Left ventricle myocardium superior (tissue), 1 donor: ENCODE results near the gene ODF4. TPM values are rescaled to one million over a fixed set of nuclear protein-coding genes. Genes with fewer than 3 reads are reported as not detected.
"Not testable (repeated sequence)": the region's sequence is repeated elsewhere in the genome, so short reads cannot be mapped to it uniquely, and the experiment has no call there.

Source experiments
- ATAC-seq: fragments of 200-7000 bp; cut with Tn5 transposase; one replicate; pipeline ENCODE4 v1.9.1; 2020; ENCODE audit warnings: mild to moderate bottlenecking, moderate library complexity
- DNase-seq: peaks from one replicate; pipeline ENCODE4 v3.0.0-alpha.2; 2020
- intact Hi-C: fragments of 100-400 bp; cut with micrococcal nuclease; formaldehyde crosslinking; loops from one replicate; pipeline ENCODE4 v1.11.0; 2022
- total RNA-seq: library from RNA; stranded (reverse); fragmentation: NEBNext Ultra II Directional; extraction: Animal tissue kit (Norgen Biotek cat#: 25700); gene quantifications from one replicate; pipeline ENCODE4 v1.2.1, GENCODE V29; 2021
- donor health status: DM: no; HTN: yes; CAD: no; lungs with severe emphysema.

Gene ODF4
- total RNA-seq, 1 donor from 2014 or later, result not detected

DNA sequence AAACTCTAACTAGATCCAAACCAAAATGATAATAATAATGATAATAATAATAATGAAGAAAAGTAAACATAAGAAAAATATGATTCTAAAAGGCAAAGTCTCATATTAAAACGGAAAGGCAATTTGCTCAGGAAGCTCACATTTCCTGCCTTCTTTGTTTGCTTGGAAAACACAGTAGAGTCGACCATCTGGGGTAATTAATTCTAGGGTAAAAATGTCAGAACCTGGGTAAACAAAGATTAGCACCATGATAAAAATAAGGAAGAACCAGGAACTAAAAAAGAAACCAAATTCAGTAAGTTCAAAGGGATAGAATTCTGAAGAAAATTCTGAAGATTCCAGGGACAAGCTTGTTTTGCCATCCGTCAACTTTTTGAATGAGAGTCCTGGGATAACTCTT lies 20.6 kb downstream of the ODF4 start:
- intact Hi-C loops, result no loop called here
- ATAC-seq, result no peak
- no peak for DNase-seq

DNA sequence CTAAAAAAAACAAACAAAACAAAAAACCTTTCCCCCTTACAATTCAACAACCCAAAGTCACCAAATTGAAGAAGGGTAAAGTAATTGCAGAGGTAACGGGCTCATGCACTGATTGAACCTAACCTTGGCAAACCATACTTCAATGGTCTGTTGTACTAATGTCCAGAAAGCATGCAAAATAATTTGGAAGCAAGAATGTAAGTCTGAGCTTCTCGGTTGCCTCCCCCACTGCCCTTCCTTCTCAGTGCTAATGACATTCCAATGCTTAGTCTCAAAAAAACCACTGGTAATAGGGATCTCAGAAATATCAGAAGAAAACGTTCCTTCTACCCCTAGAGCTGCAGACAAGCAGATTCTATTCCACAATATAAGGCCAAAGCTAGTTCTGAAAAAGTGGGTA lies 21.1 kb downstream of the ODF4 start:
- no peak for DNase-seq
- intact Hi-C loops, result no loop called here
- ATAC-seq, result no peak

DNA sequence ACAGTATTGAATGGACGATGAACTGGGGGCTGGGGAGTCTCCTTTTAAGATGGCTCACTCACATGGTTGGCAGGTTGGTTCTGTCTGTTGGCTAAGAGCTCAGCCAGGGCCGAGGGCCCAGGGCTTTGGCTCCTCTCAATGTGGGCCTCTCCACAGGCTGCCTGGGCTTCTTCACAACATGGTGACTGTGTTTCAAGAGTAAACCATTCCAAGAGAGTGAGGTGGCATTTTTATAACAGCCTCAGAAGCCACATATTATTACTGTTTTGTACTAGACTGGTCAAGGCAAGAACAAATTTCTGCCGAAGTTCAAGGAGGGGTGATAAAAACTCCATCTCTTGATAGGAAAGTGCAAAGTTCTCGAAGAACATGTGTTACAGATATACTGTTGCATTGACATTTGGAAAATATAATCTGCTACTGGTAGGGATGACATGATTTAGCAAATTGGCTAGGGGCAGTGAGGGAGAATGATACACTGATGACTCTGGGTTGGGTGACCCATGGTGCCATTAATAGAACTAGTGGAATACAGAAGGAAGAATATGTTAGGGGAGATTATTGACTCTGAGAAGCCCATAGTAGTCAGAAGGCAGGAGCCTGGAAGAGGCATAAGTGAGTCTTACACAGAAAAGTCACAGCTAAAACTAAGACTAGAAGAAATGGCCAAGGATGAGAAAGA lies 23.2 kb downstream of the ODF4 start:
- ATAC-seq (no peak), DNase-seq (no peak)
- intact Hi-C loops, result no loop called here

DNA sequence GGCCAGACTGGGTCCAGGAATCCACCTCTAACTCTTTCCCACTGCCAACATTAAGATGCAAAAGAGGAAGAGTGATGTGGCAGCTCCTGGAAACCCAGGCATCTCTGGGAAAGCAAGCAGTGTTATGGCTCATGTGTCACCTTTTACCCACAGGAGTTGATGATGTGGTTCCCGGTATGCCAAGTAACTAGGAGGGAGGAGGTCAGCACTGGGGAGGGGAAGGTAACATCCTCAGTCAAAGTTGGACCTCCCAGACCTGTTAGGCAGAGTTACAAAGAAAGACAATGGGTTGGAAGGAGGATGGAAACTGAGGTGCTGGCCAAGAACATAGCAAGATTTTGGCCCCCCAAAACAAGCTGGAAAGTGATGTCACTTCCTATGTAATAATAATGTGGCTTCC lies 25.5 kb downstream of the ODF4 start:
- DNase-seq, result no peak
- peak; percentile 36 for ATAC-seq
- intact Hi-C loops, result no loop called here

DNA sequence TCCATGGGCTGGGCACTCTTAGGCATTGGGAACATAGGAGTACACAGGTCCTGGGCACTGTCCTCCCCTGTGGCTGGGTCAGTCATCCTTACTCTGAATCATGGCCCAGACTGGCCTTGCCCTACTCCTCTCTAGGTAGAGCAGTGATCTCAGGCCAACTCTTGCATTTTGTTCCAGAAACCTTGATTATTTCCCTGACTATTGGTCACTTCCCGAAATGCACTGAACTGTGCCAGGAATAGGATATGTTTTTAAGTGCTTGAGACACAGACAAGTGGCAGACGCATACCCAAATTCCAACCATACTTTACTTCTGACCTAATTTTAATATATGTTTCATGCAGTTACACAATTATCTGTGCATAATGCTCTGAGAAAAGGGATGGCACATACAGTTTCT lies 26.6 kb downstream of the ODF4 start:
- ATAC-seq (peak; percentile 53), DNase-seq (no peak)
- intact Hi-C loops, result no loop called here

DNA sequence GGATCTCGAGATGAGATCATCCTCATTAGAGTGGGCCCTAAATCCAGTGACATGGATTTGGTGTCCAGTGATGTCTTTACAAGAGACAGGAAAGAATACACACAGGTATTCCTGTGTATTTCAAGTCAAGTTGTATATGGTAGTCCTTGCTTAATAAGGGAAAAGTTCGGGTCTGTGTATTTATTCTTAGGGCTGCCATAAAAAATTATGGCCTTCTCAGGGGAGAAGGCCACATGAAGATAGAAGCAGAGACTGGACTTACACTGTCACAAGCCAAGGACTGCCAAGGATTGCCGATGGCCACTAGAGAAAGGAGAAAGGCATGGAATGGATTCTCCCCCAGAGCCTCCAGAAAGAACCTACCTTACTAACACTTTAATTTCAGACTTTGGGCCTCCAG lies 28.6 kb downstream of the ODF4 start:
- ATAC-seq (no peak), DNase-seq (no peak)
- intact Hi-C loops, result no loop called here

DNA sequence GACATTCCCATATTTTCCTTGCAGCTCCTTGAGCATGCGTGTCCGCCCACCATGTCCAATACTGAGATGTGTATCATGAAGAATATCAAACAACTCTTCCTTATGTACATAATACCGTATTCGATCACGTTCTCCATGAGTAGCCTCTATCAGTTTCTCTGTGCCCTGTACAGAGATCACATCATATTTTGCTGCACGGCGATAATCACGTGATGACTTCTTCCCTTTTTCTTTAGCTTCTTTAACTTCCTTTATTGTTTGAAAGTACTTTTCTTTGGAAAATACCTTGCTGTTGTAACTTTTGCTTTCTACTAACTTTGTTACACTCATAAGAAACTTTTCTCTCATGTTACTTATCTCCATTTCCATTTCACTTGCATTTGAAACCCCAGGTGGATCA lies 30.3 kb downstream of the ODF4 start:
- DNase-seq, result no peak
- no peak for ATAC-seq
- intact Hi-C loops, result no loop called here

DNA sequence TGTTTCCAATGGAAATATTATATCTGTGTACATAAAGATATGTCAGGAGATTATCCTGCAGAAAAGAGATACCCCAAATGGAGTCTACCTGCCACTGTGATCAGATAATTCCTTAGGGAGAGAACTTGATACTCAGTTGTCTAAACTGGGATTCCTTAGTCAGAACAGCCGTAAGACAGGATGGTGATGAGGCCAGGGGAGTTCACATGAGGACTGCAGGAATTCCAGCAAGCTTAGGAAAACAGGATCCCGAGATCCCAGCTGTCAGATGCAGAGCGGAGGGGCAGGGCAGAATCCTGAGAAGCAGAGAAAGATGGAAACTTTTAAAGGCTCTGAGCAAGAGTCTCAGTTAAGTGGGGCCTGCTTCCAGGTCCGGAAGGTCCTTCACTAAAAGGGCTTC lies 32.1 kb downstream of the ODF4 start:
- intact Hi-C loops, result no loop called here
- ATAC-seq (no peak), DNase-seq (no peak)

DNA sequence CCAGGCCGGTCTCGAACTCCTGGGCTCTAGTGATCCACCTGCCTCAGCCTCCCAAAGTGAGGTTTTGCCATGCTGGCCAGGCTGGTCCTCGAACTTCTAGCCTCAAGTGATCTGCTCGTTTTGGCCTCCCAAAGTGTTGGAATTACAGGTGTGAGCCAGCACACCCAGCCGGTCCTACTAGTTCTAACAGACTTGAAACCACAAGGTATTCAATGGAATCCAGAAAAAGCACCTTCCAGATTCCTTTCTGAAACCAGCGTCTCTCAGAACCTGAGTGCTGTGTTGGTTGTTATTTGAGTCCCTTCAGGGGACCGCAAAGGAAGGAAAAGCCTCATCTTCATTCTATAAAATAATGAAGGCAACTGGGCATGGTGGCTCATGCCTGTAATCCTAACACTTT lies 32.8 kb downstream of the ODF4 start:
- intact Hi-C loops, result no loop called here
- DNase-seq, result no peak
- ATAC-seq, result no peak

DNA sequence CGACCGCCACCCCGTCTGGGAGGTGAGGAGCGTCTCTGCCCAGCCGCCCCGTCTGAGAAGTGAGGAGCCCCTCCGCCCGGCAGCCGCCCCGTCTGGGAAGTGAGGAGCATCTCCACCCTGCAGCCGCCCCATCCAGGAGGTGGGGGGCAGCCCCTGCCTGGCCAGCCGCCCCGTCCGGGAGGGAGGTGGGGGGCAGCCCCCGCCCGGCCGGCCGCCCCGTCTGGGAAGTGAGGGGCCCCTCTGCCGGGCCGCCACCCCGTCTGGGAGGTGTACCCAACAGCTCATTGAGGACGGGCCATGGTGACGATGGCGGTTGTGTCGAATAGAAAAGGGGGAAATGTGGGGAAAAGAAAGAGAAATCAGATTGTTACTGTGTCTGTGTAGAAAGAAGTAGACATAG lies 34.2 kb downstream of the ODF4 start:
- intact Hi-C loops, ATAC-seq, DNase-seq: not testable (repeated sequence)

DNA sequence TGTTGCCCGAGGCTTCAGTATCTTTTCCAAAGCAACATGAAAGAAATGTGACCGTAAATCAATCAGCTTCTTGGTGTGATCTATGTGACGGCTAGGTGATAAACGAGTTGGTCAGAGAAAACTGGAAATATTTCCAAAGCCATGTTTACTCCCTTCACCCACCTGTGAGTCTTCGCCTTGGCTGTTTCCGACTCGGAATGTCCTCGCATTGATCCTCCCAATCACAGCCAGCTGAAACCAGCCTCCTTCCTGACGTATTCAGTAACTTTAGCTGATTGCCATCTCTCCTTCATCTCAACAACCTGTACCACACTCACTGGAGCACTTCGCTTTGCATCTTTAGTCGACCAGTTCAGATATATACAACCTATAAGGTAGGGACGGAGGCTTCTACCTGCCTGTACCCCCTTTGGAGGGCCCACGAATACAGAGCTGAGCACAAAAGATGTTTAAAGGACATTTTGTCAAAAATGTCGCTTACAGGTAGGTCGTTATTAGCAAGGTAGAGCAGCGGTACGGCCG lies 36.2 kb downstream of the ODF4 start:
- DNase-seq (no peak), ATAC-seq (peak; percentile 22)
- intact Hi-C loops, result no loop called here

DNA sequence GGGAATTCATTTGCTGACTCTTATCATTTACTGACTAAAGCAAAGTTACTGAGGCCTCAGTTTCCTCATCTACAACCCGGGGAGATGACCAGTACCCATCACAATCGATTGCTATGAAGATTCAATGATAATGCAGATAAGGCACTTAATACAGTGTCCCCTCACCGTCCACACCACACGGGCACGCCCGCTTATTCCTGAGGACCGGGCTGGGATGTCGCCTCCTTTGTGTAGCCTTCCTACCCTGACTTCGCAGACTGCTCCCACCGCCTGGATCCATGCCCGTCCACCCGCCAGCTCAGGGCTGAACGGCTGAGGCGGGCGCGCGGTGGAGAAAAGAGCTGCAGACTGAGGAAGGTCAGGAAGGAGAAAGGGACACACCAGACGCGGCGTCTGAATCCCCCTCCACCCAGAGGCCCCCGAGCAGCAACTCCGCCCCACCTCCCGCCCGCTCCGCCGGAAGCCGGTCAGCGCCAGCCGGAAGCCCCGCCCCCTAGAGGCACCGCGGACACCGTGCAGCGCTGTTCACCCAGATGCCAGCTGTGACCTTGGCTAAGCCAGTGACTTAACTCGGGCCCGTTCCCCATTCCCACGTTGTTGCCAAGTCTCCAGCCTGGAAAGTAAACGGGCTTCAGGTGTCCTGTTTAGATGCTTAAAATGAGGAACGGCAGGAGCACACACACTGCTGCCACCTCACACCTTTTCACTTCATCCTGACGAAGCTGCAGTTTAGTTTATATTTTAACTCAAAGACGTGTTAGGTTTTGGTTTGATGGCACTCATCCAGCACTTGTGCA lies 36.8 kb downstream of the ODF4 start, which contains the start of gene KRABD2:
TSS of gene KRABD2 (minus strand) at position 434 of the 797 bp plus-strand sequence.
- ATAC-seq (peak; percentile 97), DNase-seq (peak; percentile 94)
- intact Hi-C loops, result no loop called here

DNA sequence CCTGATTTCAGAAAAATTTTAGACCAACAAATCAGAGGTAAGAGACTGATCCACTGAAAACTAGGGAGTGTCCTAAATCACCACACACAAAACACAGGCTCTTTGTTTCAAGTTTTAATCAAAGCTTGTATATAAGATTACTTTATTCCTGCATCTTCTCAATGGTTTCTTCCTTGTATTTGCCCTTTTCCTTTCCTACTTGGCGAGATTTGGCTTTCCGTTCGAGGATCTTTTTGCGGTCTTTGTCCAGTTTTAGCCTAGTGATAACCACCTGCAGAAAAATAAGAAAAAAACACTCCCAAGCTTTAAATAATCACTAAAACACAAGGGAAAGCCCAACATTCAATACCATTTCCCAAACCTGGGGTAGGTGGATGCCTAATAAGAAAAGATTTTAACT lies 37.8 kb downstream of the ODF4 start:
- intact Hi-C loops, result no loop called here
- ATAC-seq (no peak), DNase-seq (no peak)

DNA sequence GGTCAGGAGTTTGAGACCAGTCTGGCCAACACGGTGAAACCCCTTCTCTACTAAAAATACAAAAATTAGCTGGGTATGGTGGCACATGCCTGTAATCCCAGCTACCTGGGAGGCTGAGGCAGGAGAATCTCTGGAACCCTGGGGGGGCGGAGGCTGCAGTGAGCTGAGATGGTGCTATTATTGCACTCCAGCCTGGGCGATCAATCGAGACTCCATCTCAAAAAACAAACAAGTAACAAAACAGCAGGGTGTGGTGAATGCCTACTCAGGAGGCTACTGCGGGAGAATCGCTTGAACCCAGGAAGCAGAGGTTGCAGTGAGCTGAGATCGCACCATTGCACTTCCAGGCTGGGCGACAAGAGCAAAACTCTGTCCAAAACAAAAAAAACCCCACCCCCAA lies 38.5 kb downstream of the ODF4 start:
- DNase-seq, ATAC-seq, intact Hi-C loops: not testable (repeated sequence)

DNA sequence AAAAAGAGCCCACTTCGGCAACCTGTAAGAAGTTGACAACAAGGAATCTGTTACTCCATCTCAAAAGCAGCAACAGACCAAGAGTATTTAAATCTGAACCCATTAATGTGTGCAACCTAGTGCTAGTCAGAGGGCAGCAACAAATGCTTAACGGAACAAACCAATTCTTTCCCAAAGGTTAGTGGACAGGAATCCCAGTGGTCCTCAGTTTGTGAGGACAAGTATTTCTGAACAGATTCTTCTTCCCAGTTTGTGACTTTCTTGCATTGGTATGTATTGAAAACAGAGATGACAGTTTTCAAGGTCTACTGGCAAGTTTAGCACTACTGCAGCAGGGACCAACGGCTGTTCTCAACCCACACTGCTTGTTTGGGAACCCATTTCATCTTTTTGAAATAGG lies 40.4 kb downstream of the ODF4 start:
- intact Hi-C loops, result no loop called here
- no peak for DNase-seq
- ATAC-seq, result no peak

DNA sequence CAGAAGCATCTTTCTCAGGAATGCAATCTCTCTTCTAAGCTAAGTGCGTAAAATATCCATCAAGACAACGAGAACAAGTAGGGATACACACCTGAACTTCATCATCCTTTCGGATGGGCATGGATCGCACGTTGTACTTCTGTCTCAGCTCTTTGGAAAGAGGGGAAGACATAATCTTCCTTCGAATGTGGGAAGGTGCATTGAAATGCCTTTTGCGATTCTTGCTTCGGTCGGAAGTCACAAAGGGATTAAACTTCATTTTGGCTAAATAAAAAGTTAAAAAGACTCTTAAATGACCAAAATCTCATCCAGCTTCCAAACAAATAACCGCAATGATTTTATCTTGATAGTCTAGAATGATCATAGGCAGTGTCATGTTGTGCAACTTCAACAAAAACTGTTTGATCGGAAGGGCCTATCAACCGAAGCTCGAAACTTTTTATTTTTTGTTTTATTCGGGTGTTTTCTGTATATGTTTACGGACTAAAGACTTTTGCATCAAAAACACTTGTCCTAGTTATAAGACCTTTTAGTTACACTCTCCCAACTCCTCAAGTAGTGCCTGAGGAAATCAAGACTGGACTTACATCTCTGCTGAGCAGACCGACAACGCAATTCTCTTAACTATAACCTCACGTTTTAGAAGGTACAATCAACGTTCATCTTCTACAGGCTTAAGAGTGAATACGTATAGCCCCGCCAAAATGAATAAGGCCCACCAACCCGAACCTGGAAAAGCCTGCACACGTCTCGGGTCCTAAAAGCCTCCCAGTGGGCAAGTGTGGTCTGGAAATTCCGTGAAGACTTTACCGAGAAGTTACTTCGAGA lies 42.6 kb downstream of the ODF4 start:
- DNase-seq (no peak), ATAC-seq (no peak)
- intact Hi-C loops, result no loop called here

DNA sequence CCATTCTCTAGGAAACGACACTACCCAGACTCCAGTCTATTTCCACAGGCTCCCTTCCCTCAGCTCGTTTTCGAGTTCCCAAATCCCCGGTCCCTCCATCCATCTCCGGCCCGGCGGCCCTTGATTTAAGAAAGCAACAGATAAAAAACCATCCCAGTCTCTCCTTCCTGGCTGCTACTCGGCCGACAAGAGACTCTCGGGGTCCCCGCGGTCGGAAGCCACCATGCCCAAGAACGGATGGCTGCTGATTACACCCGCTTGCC lies 43.2 kb downstream of the ODF4 start:
- intact Hi-C loops, result no loop called here
- ATAC-seq, result peak; percentile 8

DNA sequence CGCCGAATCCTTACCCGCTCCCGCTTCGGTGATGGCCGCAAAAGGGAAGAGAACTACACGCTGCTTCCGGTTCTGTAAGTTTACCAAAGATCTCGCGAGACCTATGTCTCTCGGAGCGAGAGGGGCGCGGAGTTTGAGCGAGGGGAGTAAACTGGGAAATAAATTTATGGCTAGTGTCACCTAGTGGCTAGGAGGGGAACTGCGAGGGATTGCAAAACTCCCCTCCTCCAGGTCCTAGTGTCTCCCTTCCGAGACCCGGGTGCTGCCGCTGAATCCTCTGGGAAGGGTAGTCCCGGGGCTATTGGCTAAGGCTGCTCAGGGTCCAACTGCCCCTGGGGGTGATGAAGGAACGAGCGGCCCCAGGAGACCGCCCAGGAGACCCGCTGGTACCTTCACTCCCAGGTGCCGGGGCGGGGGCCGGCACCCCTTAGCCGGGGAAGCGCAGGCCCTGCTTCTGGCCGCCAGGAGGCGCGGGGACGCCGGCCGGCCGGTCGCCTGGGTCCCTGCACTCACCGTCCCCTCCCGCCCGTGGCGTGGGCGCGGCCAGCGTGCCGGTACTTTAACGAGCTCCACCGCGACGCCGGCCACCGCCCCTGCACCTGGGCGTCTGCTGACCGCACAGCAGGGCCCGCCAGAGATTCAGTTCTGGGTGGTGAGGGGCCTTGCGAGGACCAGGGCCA lies 43.6 kb downstream of the ODF4 start, which contains the start of gene RPL26:
TSS of gene RPL26 (minus strand) at position 51 of the 680 bp plus-strand sequence. CDS start 883 bp downstream, outside the sequence.
- ATAC-seq, result peak; percentile 92
- peak; percentile 95 for DNase-seq
- intact Hi-C loops, result no loop called here

More for the DNA sequence above, 43.2 kb downstream of the ODF4 start:
- no peak for DNase-seq

DNA sequence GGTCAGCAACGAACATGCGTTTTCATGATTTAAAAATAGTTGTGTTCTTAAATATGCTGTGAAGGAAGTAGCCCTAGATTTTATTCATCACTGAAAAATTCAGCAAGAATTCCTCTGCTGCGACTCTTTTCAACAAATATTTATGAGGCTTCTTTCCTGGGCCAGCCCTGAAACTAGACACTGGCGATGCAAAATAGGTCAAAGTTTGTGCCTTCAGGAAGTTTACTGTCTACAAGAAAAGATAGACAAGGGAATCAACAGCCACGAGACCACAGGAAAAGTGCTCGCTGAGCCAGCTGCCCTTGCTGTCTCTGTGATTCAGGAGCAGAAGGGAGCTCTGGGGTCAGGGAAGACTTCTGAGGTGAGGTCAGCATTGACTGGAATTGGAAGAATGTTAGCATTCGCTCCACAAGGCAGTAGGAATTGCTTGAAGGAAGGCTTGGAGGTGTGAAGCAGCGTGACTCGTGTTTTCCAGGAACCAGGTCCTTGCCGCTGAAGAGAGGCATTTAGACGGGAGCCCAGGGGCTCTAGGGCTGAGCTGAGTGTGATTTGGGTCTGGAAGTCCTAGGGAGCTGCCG lies 45.2 kb downstream of the ODF4 start:
- ATAC-seq (no peak), DNase-seq (no peak)
- intact Hi-C loops, result no loop called here
